GM18508 (cell line): Measurements from ENCODE around the gene OVOL2.
"Not testable (repeated sequence)": the region's sequence is repeated elsewhere in the genome, so short reads cannot be mapped to it uniquely, and the experiment has no call there.

ENCODE experiments used
- ATAC-seq: cut with Tn5 transposase; IDR thresholded peaks from one replicate; pipeline ENCODE4 v1.9.1; 2021; ENCODE audit warnings: moderate number of reproducible peaks; ENCODE audit not compliant: insufficient read depth, unreplicated experiment

The OVOL2 gene

GRCh38 chr20:18058661-18059467 is 1.1 kb upstream of the OVOL2 start:
- no peak for ATAC-seq

- ATAC-seq = no peak
Measured at GRCh38 chr20:18057994-18058349, 256 bp upstream of the OVOL2 start.

- no peak for ATAC-seq
Measured at GRCh38 chr20:18056174-18057100, 1.3 kb downstream of the OVOL2 start.

DNA sequence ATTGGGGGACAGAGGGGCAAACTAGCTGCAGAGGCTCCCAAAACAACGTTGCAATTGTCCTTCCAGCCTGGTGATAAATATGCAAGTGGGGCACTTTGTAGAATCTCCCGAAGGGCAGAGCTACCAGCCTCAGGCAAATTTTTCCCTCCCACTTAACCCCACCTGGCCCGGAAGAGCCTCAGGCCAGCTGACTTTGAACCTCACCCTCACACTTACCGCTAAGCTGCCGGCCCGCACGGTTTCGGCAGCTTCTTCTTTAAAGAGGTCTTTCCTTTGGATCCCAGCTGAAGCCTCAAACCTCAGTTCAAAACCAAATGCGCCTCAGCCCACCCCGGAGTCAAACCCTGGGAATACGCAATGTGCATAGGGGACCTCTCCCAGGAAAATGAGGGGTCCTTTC is 2.5 kb downstream of the OVOL2 start:
- no peak for ATAC-seq

GRCh38 chr20:18052856-18053255 is 4.9 kb downstream of the OVOL2 start:
- no peak for ATAC-seq

- no peak for ATAC-seq
Measured at GRCh38 chr20:18050628-18051027, 7.1 kb downstream of the OVOL2 start.

GRCh38 chr20:18048176-18048575 is 9.5 kb downstream of the OVOL2 start:
- no peak for ATAC-seq

DNA sequence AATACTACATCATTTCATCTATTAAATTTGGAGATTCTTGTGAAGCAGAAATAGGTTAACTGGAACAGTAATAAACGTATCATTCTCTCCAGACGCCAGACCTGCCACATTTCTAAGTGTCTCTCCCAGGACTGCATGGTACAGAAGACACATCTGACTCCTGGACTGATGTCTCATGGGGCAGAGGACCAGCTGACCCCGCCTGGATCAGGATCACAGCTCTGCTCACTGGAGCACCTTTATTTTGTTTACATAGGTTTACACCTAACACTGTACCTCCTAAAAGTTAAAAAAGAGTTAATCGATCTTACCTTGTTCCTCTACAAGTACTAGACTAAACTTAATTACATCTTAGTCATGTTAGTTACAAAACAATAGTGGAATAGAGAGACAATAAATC is 11.2 kb downstream of the OVOL2 start:
- no peak for ATAC-seq

- ATAC-seq = no peak
Measured at GRCh38 chr20:18042229-18042628, 15.5 kb downstream of the OVOL2 start.

DNA sequence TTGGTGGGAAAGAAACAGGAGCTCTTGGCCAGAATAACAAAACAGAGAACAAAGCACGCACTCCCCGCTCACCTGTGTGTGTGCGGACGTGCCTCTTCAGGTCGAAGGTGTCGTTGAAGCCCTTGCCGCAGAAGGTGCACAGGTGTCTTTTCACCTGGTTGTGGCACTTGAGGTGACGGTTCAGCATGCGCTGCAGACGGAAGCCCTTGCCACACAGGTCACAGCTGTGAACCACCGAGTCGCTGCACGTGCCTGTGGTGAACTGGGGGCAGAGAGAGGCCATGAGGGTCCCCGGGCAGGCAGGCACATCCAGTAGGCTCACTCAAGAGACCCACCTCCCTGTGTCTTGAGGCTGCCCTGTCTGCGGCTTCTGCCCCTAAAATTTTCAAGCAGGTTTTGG is 16.3 kb downstream of the OVOL2 start:
- ATAC-seq = no peak

GRCh38 chr20:18039063-18039462 is 18.7 kb downstream of the OVOL2 start:
- no peak for ATAC-seq

DNA sequence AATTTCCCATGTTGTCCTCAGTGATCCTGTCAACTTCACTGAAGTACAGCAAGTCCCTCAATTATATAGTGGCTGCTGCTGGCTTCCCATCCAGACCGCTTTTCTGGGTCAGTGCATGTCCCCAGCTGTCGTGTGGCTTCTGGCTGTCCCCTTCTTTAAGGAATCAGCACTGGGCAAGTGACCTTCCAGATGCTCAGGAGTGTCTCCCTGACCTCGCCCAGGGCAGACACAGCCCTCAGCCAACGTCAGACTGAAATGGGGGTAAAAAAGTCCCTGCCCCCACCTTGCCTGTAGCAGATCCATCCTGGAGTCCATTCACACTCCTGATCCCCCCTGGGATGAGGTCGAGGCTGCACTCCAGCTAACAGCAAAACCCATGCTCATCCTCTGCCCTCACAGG is 23.7 kb downstream of the OVOL2 start:
- ATAC-seq = no peak

DNA sequence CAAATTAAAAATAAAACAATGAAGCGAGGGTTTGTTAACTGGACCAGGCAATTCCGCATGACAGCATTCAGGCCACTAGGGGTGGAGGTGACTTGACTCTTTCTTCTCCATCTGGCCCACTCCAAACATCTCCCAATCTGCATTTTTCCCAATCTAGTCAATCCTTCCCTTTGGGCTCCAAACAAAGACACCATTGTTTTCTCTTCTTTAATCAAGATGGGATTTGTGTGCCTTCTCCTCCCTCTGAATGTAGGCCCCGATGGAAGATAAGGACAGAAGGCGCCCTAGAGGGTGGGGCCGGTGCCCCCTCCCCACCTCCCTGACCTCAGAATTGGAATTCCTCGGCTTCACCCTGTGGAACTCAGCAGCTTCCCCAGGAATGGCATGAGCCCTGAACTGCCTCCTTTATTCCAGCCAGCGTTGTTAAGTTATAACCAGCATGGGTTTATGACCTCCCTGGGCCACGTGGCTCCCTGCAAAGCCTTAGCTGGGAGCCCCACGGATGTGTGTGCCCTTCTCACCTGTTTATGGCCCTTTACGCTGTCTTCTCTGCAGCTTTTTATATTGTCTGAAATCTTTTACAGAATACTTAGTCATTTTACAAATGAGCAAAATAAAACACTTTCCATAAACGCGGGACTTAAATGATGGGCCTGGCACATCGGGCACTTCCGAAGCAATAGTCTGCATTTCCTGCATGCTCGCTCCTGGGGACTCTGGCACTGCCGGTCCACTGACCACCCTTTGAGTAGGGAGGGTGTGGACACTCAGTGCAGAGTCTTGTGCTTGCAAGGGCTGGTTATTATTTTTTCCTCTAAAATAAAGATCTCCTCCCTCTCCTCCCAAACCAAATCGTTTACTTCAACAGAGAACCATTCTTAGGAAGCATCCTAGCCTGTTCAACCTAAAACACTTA is 24.5 kb downstream of the OVOL2 start:
- ATAC-seq = no peak

GRCh38 chr20:18031888-18032509 is 25.7 kb downstream of the OVOL2 start:
- no peak for ATAC-seq

- no peak for ATAC-seq
Measured at GRCh38 chr20:18031050-18031449, 26.7 kb downstream of the OVOL2 start.

- ATAC-seq = no peak
Measured at GRCh38 chr20:18030020-18030419, 27.7 kb downstream of the OVOL2 start.

DNA sequence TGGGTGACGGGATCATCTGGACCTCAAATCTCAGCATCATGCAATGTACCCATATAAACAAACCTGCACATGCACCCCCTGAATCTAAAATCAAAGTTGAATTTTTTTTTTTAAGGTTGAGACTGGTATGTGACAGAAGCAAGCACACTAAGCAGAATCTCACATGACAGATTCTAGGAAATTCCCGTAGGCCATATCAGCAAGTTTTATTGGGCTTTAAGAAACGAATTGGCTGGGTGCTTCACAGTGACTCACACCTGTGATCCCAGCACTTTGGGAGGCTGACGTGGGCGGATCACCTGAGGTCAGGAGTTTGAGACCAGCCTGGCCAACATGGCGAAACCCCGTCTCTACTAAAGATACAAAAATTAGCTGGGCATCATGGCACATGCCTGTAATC is 30.7 kb downstream of the OVOL2 start:
- not testable (repeated sequence) for ATAC-seq

DNA sequence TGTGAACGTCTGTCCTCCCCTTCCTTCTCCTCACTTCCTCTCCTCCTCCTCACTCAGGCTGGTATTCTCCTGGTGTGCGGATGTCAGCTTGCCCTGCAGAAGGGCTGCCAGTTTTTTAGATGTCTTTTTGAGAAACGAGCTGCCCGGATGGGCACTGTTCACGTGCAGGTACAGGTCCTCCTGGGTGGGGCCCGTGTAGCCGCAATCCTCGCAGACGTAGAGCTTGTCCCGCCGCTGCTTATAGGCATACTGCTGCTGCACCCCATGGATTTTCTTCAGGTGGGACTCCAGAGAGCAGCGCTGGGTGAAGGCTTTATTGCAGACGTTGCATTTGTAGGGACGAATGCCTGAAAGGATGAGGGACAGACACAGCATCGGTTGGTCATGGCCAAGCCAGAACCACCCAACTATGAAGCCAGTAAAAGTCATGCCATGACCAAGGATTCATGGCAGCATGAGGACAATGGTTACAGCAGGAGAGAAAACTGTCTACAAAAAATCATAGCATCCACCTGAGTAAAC is 33.0 kb downstream of the OVOL2 start:
- no peak for ATAC-seq

DNA sequence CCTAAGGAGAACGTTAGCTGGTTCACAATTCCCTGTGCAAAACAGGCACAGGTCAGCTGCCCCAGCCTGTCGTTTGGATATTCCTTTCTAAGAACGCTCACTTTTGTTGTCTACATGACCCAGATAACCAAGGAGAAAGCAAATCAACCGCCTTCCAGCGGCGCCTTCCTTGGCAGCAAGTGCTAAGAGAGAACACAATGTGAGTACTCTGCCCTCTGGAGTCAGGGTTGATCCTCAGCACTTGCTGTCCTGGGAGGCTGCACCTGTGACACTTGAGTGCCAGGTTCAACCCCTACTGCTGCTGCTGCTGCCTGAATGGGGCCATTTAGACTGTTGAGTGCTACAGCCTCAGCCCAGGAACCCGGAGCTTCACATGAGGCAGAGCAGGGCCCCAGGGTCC is 36.8 kb downstream of the OVOL2 start:
- ATAC-seq = no peak

DNA sequence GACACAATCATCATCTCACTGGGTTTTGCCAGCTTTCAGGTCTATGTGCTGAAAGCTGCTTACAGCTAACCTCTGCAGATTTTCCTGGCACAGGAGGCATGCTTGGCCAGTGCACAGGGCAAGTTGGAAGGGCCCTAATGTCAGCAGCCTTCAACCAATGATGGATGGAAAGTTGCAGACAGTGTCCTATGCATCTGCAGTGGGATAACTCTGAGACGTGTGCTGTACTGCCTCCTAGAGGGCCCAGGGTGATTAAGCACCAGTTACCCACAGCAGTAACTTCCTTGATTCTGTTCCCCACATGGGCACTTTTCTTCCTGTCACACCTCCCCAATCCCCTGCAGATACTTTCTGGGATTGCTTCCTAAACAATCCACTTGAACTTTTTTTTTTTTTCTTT is 38.6 kb downstream of the OVOL2 start:
- no peak for ATAC-seq
